GM19239 (cell line): ENCODE data around the gene PATE3.

Source experiments
- DNase-seq: peaks from one replicate; pipeline ENCODE4 v3.0.0; 2011; ENCODE audit warnings: low spot score; ENCODE audit not compliant: insufficient read length
- FAIRE-seq: peaks from 2 replicates; lab custom pipeline; 2011; peaks lifted over from hg19 to GRCh38; lab: Jason Lieb, UNC

The PATE3 gene

DNA sequence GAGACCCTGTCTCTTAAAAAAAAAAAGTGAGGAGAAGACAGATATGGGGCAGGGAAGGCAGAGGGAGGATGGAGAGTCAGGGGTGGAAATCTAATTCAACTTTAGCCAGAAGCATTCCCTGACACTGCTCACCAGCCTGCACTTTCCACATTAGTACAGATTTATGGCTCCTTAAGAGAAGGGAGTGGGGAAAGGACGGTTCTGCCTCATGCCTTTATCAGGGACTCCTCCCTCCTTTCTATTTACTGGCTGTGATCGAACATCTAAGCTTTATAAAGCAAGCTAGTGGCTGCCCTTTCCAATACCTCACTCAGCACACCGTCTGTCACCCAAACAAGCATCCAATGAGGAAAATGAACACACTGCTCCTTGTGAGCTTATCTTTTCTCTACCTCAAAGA lies 45.1 kb downstream of the PATE3 start, which contains the start of gene PATE4:
Gene PATE4 (plus strand): TSS at position 301 of the 400 bp plus-strand sequence. CDS start 44 bp downstream, at position 345.
- FAIRE-seq = no peak
- DNase-seq = no peak

DNA sequence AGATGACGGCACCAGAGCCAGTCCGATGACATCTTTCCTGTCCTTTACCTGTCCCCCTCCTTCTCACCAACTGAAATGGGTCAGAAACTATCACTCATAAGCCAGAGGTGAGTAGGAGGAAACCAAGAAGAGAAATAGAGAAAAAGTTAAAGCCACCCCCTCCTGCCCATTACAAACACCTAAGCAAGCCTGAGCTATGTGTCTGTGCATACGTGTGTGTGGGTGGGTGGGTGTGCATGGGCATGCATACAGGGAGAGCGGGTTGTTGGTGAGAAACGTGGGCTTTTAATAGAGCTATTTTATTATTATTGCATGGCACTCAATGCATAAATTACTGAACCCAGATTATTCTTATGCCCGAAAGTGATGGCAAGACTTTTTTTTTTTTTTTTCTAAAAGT lies 47.8 kb downstream of the PATE3 start:
- no peak for FAIRE-seq
- no peak for DNase-seq
